EH (cell line): ENCODE data around the gene HAPLN2.

Source experiments
- DNase-seq: peaks from one replicate; pipeline ENCODE4 v3.0.0-alpha.2; 2015; ENCODE audit warnings: low read depth

Gene HAPLN2

GRCh38 chr1:156645056-156645455 is 25.8 kb downstream of the HAPLN2 start:
- no peak for DNase-seq

DNA sequence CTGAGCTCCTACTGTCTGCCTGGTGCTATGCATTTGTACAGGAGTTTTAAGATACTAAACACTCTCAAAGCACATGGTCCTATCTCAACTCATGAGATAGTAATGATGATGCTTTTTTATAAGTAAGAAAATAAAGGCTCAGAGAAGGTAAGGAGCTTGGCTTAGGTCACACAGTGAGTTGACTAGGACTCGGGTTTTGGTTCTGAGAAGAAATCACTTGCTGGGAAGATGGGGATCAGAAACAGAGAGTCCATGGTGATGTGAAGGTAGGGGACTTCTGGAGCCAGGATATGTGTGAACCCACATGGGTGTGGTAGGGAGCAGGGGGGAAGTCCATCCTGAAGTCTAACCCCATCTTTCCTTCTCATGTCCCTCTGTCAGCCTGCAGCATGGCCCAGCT is 26.5 kb downstream of the HAPLN2 start:
- no peak for DNase-seq

GRCh38 chr1:156646738-156647211 is 27.6 kb downstream of the HAPLN2 start:
- no peak for DNase-seq

- DNase-seq: no peak
These were observed 28.1 kb downstream of the HAPLN2 start for GRCh38 chr1:156647351-156647750.

DNA sequence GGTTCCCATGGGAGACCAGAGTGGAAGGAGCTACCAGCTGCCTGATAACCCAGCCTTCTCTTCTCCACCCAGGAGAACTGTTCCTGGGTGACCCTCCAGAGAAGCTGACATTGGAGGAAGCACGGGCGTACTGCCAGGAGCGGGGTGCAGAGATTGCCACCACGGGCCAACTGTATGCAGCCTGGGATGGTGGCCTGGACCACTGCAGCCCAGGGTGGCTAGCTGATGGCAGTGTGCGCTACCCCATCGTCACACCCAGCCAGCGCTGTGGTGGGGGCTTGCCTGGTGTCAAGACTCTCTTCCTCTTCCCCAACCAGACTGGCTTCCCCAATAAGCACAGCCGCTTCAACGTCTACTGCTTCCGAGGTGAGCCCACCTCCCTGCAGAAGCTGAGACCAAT is 29.3 kb downstream of the HAPLN2 start:
- DNase-seq: no peak

DNA sequence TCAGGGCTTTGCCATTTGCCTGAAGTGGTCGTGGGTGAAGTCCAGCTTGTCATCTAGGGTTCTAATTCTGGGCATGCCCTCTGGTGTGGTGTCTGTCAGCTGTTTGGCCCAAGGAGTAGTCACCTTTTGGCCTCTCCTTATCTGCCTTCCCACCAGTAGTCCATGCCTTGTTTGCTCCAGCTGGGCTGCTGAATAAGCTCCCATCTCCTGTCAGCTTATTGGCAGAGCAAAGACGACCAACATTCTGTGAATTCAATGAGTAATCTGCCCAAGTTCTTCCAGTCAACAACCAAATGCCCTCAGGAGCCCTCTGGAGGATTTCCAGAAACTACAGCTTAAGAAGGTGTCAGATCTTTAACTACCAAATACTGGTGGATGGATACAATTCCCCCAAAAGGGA is 29.7 kb downstream of the HAPLN2 start:
- DNase-seq: no peak

DNA sequence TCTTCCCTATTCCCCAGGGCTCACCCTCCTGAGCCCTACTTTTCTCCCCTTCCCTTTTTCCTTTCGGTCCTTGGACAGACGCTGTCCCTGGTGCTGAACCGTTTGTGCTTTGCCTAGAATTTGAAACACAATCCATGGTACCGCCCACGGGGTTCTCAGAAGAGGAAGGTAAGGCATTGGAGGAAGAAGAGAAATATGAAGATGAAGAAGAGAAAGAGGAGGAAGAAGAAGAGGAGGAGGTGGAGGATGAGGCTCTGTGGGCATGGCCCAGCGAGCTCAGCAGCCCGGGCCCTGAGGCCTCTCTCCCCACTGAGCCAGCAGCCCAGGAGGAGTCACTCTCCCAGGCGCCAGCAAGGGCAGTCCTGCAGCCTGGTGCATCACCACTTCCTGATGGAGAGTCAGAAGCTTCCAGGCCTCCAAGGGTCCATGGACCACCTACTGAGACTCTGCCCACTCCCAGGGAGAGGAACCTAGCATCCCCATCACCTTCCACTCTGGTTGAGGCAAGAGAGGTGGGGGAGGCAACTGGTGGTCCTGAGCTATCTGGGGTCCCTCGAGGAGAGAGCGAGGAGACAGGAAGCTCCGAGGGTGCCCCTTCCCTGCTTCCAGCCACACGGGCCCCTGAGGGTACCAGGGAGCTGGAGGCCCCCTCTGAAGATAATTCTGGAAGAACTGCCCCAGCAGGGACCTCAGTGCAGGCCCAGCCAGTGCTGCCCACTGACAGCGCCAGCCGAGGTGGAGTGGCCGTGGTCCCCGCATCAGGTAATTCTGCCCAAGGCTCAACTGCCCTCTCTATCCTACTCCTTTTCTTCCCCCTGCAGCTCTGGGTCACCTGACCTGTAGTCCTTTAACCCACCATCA is 33.1 kb downstream of the HAPLN2 start:
- DNase-seq: peak; percentile 63

GRCh38 chr1:156652992-156653355 is 33.8 kb downstream of the HAPLN2 start:
- DNase-seq: no peak

- DNase-seq: peak; percentile 57
These were observed 35.5 kb downstream of the HAPLN2 start for GRCh38 chr1:156654700-156655099.

DNA sequence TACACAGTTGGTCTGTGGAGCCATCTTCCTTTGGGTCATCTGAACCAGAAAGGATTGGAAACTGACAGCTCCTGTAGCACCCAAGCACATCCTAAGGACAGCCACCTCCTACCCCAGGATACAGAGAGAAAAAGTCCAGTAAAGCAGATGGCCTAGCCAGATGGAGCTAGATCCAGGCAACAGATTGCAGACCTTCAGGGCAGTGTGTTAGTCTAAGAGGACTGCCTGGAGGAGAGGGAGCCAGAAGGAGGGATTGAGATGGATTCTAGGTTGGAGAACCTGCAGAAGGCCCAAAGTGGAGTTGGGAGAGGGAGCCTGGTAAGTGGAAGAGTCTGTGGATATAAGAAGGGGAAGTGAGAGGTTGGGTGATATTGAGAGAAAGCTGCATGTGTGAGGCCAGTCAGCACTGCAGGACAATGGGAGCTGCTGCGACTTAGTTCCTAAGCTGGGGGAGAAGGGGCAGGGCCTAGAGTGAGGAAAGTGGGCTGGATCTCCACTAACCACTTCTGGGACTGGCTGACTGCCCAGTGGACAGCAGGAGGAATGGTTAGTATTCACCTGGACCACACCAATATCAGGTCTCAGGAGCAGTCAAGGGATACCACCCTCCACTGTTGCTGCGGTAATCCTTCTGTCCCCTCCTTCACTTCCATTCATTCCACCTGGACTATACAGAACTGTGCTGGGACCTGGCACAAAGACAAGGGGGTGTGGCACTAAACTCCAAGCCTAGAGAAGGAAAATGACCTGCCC is 36.1 kb downstream of the HAPLN2 start:
- no peak for DNase-seq

DNA sequence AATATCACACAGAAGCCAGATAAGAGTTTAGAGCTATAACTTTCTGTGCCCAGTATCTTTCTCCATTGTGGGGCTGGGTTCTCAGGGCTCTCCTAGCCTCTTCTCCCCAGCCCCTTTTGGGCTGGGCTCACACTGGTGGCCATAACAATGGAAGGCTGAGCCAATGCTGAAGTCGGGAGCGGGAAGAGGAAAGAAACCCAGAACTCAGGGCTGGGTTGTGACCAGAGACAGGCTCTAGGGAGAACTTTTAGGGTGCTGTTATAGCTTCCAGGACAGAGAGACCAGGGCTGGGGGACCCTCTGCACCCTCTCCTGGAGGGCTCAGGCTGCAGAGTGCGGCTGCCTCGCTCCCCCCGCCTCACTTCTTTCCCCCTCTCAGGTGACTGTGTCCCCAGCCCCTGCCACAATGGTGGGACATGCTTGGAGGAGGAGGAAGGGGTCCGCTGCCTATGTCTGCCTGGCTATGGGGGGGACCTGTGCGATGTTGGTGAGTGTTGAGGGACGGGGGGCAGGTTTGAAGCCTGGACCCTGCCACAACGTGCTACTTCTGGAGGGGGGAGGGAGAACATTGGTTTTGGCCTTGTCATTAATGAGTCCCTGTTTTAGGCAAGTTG is 36.8 kb downstream of the HAPLN2 start:
- DNase-seq: no peak

- peak; percentile 64 for DNase-seq
These were observed 37.9 kb downstream of the HAPLN2 start for GRCh38 chr1:156656806-156657740.

- no peak for DNase-seq
These were observed 38.6 kb downstream of the HAPLN2 start for GRCh38 chr1:156657741-156658319.

GRCh38 chr1:156658496-156658895 is 39.3 kb downstream of the HAPLN2 start:
- no peak for DNase-seq

DNA sequence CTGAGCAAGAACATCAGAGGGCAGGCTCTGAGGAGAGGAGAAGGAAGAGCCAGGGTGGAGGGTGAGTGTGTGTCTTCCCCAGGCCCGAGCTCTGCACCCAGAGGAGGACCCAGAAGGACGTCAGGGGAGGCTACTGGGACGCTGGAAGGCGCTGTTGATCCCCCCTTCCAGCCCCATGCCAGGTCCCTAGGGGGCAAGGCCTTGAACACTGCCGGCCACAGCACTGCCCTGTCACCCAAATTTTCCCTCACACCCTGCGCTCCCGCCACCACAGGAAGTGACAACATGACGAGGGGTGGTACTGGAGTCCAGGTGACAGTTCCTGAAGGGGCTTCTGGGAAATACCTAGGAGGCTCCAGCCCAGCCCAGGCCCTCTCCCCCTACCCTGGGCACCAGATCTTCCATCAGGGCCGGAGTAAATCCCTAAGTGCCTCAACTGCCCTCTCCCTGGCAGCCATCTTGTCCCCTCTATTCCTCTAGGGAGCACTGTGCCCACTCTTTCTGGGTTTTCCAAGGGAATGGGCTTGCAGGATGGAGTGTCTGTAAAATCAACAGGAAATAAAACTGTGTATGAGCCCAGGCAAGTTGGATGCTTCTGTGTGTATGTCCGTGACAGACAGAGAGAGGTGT is 39.8 kb downstream of the HAPLN2 start:
- no peak for DNase-seq

- no peak for DNase-seq
These were observed 40.4 kb downstream of the HAPLN2 start for GRCh38 chr1:156659661-156659987.

DNA sequence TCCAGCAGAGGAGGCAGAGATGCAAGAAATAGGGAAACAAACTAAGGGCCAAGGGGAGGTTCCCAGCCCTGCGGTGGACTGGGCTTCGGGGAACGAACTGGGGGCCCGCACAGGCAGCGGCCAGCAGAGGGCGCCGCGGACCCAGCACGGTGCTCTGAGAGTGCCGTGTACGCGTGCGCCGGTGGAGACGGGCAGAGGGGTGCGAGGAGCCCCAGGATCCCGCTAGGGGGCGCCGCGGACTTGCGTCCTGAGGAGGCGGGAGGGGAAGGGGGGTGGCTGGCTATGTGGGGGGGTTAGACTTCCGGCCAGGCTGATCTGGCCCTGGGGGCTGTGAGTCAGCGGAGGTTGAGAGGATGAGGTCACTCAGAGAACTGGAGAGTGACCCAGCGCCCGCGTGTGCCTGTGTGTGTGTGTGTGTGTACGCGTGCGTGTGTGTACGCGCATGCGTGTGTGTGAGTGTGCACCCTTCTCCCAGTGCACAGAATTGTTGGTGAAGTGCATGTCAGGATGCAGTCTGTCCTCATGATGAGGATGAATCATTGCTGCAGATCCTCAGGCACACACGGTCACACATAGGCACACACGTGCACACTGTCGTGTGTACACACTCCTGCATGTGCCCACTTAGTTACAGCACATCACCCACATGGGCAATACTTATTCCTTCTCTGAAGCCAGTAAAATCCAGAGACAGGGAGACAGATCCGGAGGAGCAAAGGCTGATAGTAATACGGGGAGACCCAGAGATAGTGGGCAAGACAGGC is 41.0 kb downstream of the HAPLN2 start:
- DNase-seq: peak; percentile 98

DNA sequence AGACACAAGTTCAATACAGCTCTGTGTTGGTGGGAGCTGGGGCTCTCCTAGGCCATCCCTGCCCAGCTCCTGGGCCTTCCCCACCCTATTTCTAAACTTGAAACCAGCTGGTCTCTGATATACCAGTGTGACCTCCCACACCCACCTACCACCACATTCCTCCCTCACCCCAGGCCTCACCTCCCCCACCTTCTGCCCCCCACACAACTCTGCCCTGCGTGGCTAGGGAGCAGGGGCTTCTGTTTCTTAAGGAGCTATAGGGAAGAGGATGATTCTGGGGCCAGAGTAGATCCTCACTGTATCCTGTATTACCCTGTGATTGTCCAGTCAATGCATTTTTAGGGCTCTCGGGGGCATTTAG is 41.5 kb downstream of the HAPLN2 start:
- DNase-seq: no peak

GRCh38 chr1:156662005-156662799 is 43.0 kb downstream of the HAPLN2 start:
- DNase-seq: peak; percentile 71

DNA sequence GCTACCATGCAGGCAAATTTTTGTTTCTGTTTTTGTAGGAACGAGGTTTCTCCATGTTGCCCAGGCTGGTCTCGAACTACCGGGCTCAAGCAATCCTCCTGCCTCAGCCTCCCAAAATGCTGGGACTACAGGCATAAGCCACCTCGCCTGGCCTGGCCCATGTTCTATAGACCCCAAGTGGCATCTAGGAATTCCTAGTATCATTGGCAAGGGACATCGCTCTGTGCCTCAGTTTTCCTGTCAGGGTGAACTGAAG is 43.5 kb downstream of the HAPLN2 start:
- no peak for DNase-seq
